ENCODE results near the gene IPO4. TPM values are rescaled to one million over a fixed set of nuclear protein-coding genes. Genes with fewer than 3 reads are reported as not detected.

The IPO4 gene
- total RNA-seq, 4 donors from 2014 or later, result 35.7 to 73.2 (median 55.4) TPM

DNA sequence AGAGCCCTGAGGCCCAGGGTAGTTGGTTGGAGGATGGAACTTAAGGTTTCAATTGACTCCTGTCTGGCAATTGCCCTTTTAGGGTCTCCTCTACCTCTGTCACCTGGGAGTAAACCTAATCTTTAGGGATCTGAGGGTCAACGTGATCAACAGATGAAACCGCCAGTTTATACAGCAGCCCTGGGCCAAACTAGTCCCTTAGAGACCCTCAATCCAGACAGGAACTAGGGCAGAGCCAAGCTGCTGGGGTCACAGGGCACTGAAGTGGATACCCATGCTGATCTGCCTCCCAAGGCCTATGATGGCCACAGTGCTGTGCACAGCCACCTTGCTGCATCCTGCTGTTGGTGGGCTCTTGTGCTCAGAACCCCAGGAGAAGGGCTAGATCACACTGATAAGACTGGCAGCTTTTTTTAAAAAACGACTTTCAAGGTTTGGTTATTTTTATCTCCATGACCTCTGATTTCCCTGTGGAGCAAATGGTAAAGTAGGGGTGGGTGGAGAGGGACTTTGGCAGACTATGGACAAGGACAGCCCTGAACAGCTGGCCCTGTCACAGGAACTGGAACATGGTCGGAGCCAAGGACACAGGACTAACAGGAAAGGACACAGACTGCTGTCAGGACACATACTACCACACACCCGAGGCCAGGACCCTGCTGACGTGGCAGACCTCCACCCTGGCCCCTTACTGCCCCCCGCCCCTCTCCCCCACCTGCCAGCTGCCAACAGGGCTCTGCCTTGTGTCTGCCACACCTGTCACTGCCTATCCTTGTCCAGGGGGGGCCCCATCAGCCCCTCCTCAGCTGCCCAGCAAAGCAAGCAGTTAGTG is 57.7 kb downstream of the IPO4 start:
- H3K9me3 ChIP-seq, result no peaks in the 10 kb centered on the region
- H3K36me3 ChIP-seq, result no peaks in the 10 kb centered on the region
- peak overlapping the region; percentile 44 to 56 (median 48) for H3K4me3 ChIP-seq
- H3K27me3 ChIP-seq, result no peaks in the 10 kb centered on the region
- in situ Hi-C loops (cut with MboI; ENCODE audit: low sequenced_read_pairs in 4 of 4) (loop anchor here in 1 of 4 donors (25.0 kb wide), 1 partner anchor 819 kb away; the partner anchor contains the start of genes BCL2L2, PABPN1 and PPP1R3E), intact Hi-C loops (cut with DNase I; ENCODE audit: low total_unique reads) (loop anchor here (1.0 kb wide), 1 partner anchor 17 kb away; the partner anchor contains the start of genes DCAF11 and NRL)
- TF ChIP-seq POLR2A (IDR thresholded peaks at IDR 0.05), result peak in 1 of 2 donors; percentile 40
- TF ChIP-seq, protein P1, sequence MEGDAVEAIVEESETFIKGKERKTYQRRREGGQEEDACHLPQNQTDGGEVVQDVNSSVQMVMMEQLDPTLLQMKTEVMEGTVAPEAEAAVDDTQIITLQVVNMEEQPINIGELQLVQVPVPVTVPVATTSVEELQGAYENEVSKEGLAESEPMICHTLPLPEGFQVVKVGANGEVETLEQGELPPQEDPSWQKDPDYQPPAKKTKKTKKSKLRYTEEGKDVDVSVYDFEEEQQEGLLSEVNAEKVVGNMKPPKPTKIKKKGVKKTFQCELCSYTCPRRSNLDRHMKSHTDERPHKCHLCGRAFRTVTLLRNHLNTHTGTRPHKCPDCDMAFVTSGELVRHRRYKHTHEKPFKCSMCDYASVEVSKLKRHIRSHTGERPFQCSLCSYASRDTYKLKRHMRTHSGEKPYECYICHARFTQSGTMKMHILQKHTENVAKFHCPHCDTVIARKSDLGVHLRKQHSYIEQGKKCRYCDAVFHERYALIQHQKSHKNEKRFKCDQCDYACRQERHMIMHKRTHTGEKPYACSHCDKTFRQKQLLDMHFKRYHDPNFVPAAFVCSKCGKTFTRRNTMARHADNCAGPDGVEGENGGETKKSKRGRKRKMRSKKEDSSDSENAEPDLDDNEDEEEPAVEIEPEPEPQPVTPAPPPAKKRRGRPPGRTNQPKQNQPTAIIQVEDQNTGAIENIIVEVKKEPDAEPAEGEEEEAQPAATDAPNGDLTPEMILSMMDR (IDR thresholded peaks at IDR 0.05 in 4 of 5, conservative IDR thresholded peaks at IDR 0.05 in 1 of 5), result no peak
- peak; percentile 79 to 89 for ATAC-seq
- H3K27ac ChIP-seq, result peak overlapping the region; percentile 95 to 99 (median 98)
- DNase-seq, result peak; percentile 77 to 90
- H3K4me1 ChIP-seq, result peaks cover 34 to 40% of the 10 kb centered on the region in 2 donors

DNA sequence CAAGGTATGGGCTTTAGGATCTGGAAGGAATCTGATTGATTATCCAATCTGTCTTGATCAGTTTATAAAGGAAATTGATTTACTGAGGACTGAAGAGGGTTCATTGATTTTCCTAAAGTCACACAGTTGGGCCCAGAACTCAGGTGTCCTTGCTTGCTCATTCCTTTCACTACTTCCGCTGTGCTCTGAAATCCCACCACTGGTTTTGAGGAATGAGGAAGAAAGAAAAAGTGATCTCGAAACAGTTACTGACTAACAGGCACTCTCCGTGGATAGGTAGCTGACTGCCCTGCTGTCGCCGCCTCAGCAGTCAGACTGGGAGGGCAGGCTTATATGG is 58.3 kb downstream of the IPO4 start, which contains the start of gene FITM1:
FITM1 (plus strand) TSS at position 280 of the 337 bp plus-strand sequence. CDS start 905 bp downstream, outside the sequence.
- peak within 1 kb of the TSS; percentile 44 to 56 (median 48) for H3K4me3 ChIP-seq
- TF ChIP-seq POLR2A (IDR thresholded peaks at IDR 0.05), result no peak
- TF ChIP-seq, protein P1 (IDR thresholded peaks at IDR 0.05 in 4 of 5, conservative IDR thresholded peaks at IDR 0.05 in 1 of 5), result no peak
- DNase-seq (no peak), ATAC-seq (no peak)
- H3K27ac ChIP-seq, result peak within 1 kb of the TSS; percentile 95 to 99 (median 98)
- H3K9me3 ChIP-seq, result no peaks in the 10 kb centered on the region
- peaks cover 30 to 37% of the 10 kb centered on the region in 2 donors for H3K4me1 ChIP-seq
- no peaks in the 10 kb centered on the region for H3K36me3 ChIP-seq
- in situ Hi-C loops (cut with MboI; ENCODE audit: low sequenced_read_pairs in 4 of 4), result loop anchor here in 1 of 4 donors (25.0 kb wide), 1 partner anchor 818 kb away; the partner anchor contains the start of genes BCL2L2, PABPN1 and PPP1R3E
- intact Hi-C loops (cut with DNase I; ENCODE audit: low total_unique reads), result no loop called here
- no peaks in the 10 kb centered on the region for H3K27me3 ChIP-seq

Small RNA genes within 50 kb of the gene (microRNA-seq; reads per million reads assigned to microRNA genes)
- gene MIR7703 (ENCODE audit: borderline replicate concordance in 2 of 2), result 0 to 1.2 reads per million in 2 donors

Other genes with a start within 250 kb of the IPO4 start
- gene DHRS4, start 235.0 kb downstream of the IPO4 start, total RNA-seq, result 10 to 100 TPM; 26.0 to 56.2 (median 44.1) TPM
- 10 to 100 TPM; 12.1 to 40.2 (median 25.0) TPM for gene DHRS4L2, start 199.9 kb downstream of the IPO4 start, total RNA-seq
- gene CARMIL3, start 136.8 kb downstream of the IPO4 start, total RNA-seq, result under 1 TPM in 2 of 4 donors, not detected in 2; 0.04 to 0.31 TPM
- not detected for gene CPNE6, start 117.3 kb downstream of the IPO4 start, total RNA-seq
- 1 to 10 TPM; 1.9 to 9.8 (median 3.6) TPM for gene PCK2, start 94.5 kb downstream of the IPO4 start, total RNA-seq
- gene DCAF11, start 74.0 kb downstream of the IPO4 start, total RNA-seq, result 100 to 1,000 TPM in 1 of 4 donors, 10 to 100 TPM in 3; 52.4 to 113 (median 88.7) TPM
- 1 to 10 TPM in 3 of 4 donors, under 1 TPM in 1; 0.82 to 4.5 (median 2.4) TPM for gene NRL, start 73.9 kb downstream of the IPO4 start, total RNA-seq
- gene FITM1, start 58.2 kb downstream of the IPO4 start, total RNA-seq, result 10 to 100 TPM; 45.3 to 91.3 (median 65.4) TPM
- 100 to 1,000 TPM in 2 of 4 donors, 10 to 100 TPM in 2; 63.3 to 158 (median 87.5) TPM for gene PSME1, start 52.6 kb downstream of the IPO4 start, total RNA-seq
- gene EMC9, start 47.2 kb downstream of the IPO4 start, total RNA-seq, result 10 to 100 TPM; 13.6 to 18.8 (median 16.3) TPM
- gene PSME2, start 42.2 kb downstream of the IPO4 start, total RNA-seq, result 10 to 100 TPM; 13.7 to 53.2 (median 21.5) TPM
- gene RNF31, start 41.3 kb downstream of the IPO4 start, total RNA-seq, result 100 to 1,000 TPM in 1 of 4 donors, 10 to 100 TPM in 3; 63.3 to 140 (median 82.4) TPM
- gene IRF9, start 27.6 kb downstream of the IPO4 start, total RNA-seq, result 10 to 100 TPM in 3 of 4 donors, 1 to 10 TPM in 1; 6.5 to 36.7 (median 11.9) TPM
- 1 to 10 TPM in 1 of 4 donors, under 1 TPM in 2, not detected in 1; 0.27 to 3.1 (median 0.82) TPM for gene REC8, start 16.7 kb downstream of the IPO4 start, total RNA-seq
- gene TM9SF1, start 6.6 kb upstream of the IPO4 start, total RNA-seq, result 10 to 100 TPM; 31.4 to 46.4 (median 36.7) TPM
- not detected for gene TSSK4, start 16.9 kb upstream of the IPO4 start, total RNA-seq
- 10 to 100 TPM; 13.6 to 29.8 (median 20.7) TPM for gene CHMP4A, start 24.7 kb upstream of the IPO4 start, total RNA-seq
- gene MDP1, start 27.2 kb upstream of the IPO4 start, total RNA-seq, result 10 to 100 TPM in 3 of 4 donors, 1 to 10 TPM in 1; 6.7 to 19.2 (median 13.9) TPM
- 100 to 1,000 TPM; 141 to 178 (median 162) TPM for gene NEDD8, start 43.6 kb upstream of the IPO4 start, total RNA-seq
- gene GMPR2, start 44.1 kb upstream of the IPO4 start, total RNA-seq, result 10 to 100 TPM; 15.4 to 44.8 (median 27.4) TPM
- 10 to 100 TPM; 41.4 to 77.1 (median 50.7) TPM for gene TINF2, start 53.8 kb upstream of the IPO4 start, total RNA-seq
- gene TGM1, start 74.4 kb upstream of the IPO4 start, total RNA-seq, result under 1 TPM in 1 of 4 donors, not detected in 3; 0.20 TPM
- 10 to 100 TPM; 20.9 to 32.8 (median 28.0) TPM for gene RABGGTA, start 82.8 kb upstream of the IPO4 start, total RNA-seq
- 10 to 100 TPM in 2 of 4 donors, 1 to 10 TPM in 2; 1.9 to 12.2 (median 8.2) TPM for gene DHRS1, start 111.0 kb upstream of the IPO4 start, total RNA-seq
- gene NOP9, start 111.0 kb upstream of the IPO4 start, total RNA-seq, result 10 to 100 TPM; 27.2 to 43.5 (median 32.2) TPM
- 1 to 10 TPM in 1 of 4 donors, under 1 TPM in 3; 0.39 to 1.5 (median 0.88) TPM for gene CIDEB, start 119.2 kb upstream of the IPO4 start, total RNA-seq
- gene LTB4R2, start 121.3 kb upstream of the IPO4 start, total RNA-seq, result 1 to 10 TPM in 2 of 4 donors, under 1 TPM in 2; 0.39 to 3.3 (median 2.0) TPM
- gene LTB4R, start 122.7 kb upstream of the IPO4 start, total RNA-seq, result 1 to 10 TPM in 2 of 4 donors, under 1 TPM in 2; 0.13 to 2.2 (median 0.75) TPM
- gene ADCY4, start 146.3 kb upstream of the IPO4 start, total RNA-seq, result 10 to 100 TPM in 1 of 4 donors, 1 to 10 TPM in 3; 7.9 to 16.6 (median 8.7) TPM
- 1 to 10 TPM in 2 of 4 donors, under 1 TPM in 2; 0.66 to 1.6 (median 0.97) TPM for gene RIPK3, start 151.2 kb upstream of the IPO4 start, total RNA-seq
- 10 to 100 TPM in 1 of 4 donors, 1 to 10 TPM in 3; 4.6 to 13.2 (median 7.5) TPM for gene NFATC4, start 179.4 kb upstream of the IPO4 start, total RNA-seq
- gene NYNRIN, start 210.2 kb upstream of the IPO4 start, total RNA-seq, result 1 to 10 TPM in 3 of 4 donors, under 1 TPM in 1; 0.87 to 3.7 (median 2.1) TPM
- gene CBLN3, start 240.9 kb upstream of the IPO4 start, total RNA-seq, result under 1 TPM in 3 of 4 donors, not detected in 1; 0.16 to 0.36 (median 0.24) TPM
- gene KHNYN, start 241.1 kb upstream of the IPO4 start, total RNA-seq, result 10 to 100 TPM; 35.1 to 50.5 (median 44.7) TPM